PC-9 (cell line): ENCODE measurements around the gene PHKG2. TPM values are rescaled to one million over a fixed set of nuclear protein-coding genes. Genes with fewer than 3 reads are reported as not detected.

Source experiments
- BruUV-seq: library from RNA; stranded (reverse); fragments of 400-500 nt; replicated peaks from 2 replicates; lab custom pipeline; 2021; lab: Mats Ljungman, UMichigan
- CTCF ChIA-PET: fragments of 300-600 bp; sonication (Branson Sonifier 250); formaldehyde crosslinking; loops from one replicate; lab custom pipeline; 2022; ENCODE audit warnings: antibody characterized with exemption; lab: Charles Lee
- POLR2A ChIA-PET: fragments of 300-600 bp; sonication (Branson Sonifier 250); formaldehyde crosslinking; loops from one replicate; lab custom pipeline; 2022; ENCODE audit warnings: antibody characterized with exemption; ENCODE audit not compliant: unreplicated experiment; lab: Charles Lee
- DNase-seq, 2 experiments: peaks; one replicate each; pipeline versions ENCODE4 v3.0.0 to v3.0.0-alpha.2; 2015 to 2022; ENCODE audit warnings: mixed read lengths in 1 of 2
- H2AFZ ChIP-seq: fragments of 200-600 bp; sonication (generic); 2 replicates; pipeline ENCODE4 v1.8.1; 2017; ENCODE audit warnings: antibody characterized with exemption
- H3F3A ChIP-seq: fragments of 200-600 bp; sonication (generic); 2 replicates; pipeline ENCODE4 v1.8.1; 2017; ENCODE audit warnings: antibody characterized with exemption, mild to moderate bottlenecking, low read depth; ENCODE audit not compliant: insufficient read depth
- H3K27ac ChIP-seq: fragments of 200-600 bp; sonication (generic); 2 replicates; pipeline ENCODE4 v1.6.1; 2016; ENCODE audit warnings: mixed run types
- H3K27me3 ChIP-seq: fragments of 200-600 bp; sonication (generic); 2 replicates; pipeline ENCODE4 v1.6.1; 2016; ENCODE audit warnings: low read depth, mixed run types; ENCODE audit not compliant: insufficient read depth
- H3K36me3 ChIP-seq: fragments of 200-600 bp; sonication (generic); 2 replicates; pipeline ENCODE4 v1.6.1; 2016; ENCODE audit warnings: low read depth, mixed run types
- H3K4me1 ChIP-seq: fragments of 200-600 bp; sonication (generic); replicated peaks from 2 replicates; pipeline ENCODE4 v1.6.1; 2016; ENCODE audit warnings: mixed run types; ENCODE audit not compliant: insufficient read depth
- H3K4me2 ChIP-seq: fragments of 200-600 bp; sonication (generic); 2 replicates; pipeline ENCODE4 v1.6.1; 2017; ENCODE audit warnings: mixed run types
- H3K4me3 ChIP-seq: fragments of 200-600 bp; sonication (generic); 2 replicates; pipeline ENCODE4 v1.6.1; 2016; ENCODE audit warnings: mixed run types
- H3K79me2 ChIP-seq: fragments of 200-600 bp; sonication (generic); 2 replicates; pipeline ENCODE4 v1.6.1; 2017; ENCODE audit warnings: low read depth, mixed run types
- H3K9me2 ChIP-seq: fragments of 200-600 bp; sonication (generic); 2 replicates; pipeline ENCODE4 v1.8.1; 2017; ENCODE audit warnings: mild to moderate bottlenecking; ENCODE audit not compliant: insufficient read depth
- H3K9me3 ChIP-seq: fragments of 200-600 bp; sonication (generic); 2 replicates; pipeline ENCODE4 v1.8.1; 2016; ENCODE audit warnings: low read depth; ENCODE audit not compliant: insufficient read depth
- H4K20me1 ChIP-seq: fragments of 200-600 bp; sonication (generic); 2 replicates; pipeline ENCODE4 v1.8.1; 2017; ENCODE audit not compliant: insufficient read depth
- EZH2 ChIP-seq: fragments of 200-600 bp; sonication (generic); IDR thresholded peaks from 2 replicates; pipeline ENCODE4 v1.8.0; 2017; ENCODE audit warnings: antibody characterized with exemption, low read depth
- intact Hi-C: fragments of 100-400 bp; cut with micrococcal nuclease; formaldehyde crosslinking; loops from one replicate; pipeline ENCODE4 v1.10.0; 2022; ENCODE audit not compliant: unreplicated experiment
- total RNA-seq: library from RNA; stranded (reverse); gene quantifications from 2 replicates; pipeline ENCODE4 v1.2.3, GENCODE V29; 2021
- TF ChIP-seq, protein P1 (sequence below): fragments of 200-600 bp; sonication (generic); conservative IDR thresholded peaks from 2 replicates; pipeline ENCODE4 v1.6.1; 2017; ENCODE audit warnings: mixed run types, antibody characterized with exemption, mild to moderate bottlenecking, moderate library complexity

Gene PHKG2
- total RNA-seq, 1 experiment from 2014 or later = 66.1 TPM

GRCh38 chr16:30737794-30738648 lies 10.2 kb upstream of the PHKG2 start:
- no peaks in the 10 kb centered on the region for H3K9me2 ChIP-seq
- H3K9me3 ChIP-seq = no peaks in the 10 kb centered on the region
- no peak overlapping the region for H3K27ac ChIP-seq
- peaks cover 33% of the 10 kb centered on the region for H3K4me1 ChIP-seq
- ChIA-PET POLR2A (no interaction called here), CTCF (no interaction called here)
- no peaks in the 10 kb centered on the region for H3K27me3 ChIP-seq
- 0 out of 2 replicates have a peak, but pooled peaks cover 25% of the 10 kb centered on the region for H4K20me1 ChIP-seq
- H3F3A ChIP-seq = peaks cover 68% of the 10 kb centered on the region
- DNase-seq = no peak
- intact Hi-C loops = no loop called here
- BruUV-seq = no TSS peak
- H3K79me2 ChIP-seq = peaks cover 20% of the 10 kb centered on the region
- H2AFZ ChIP-seq = no peak overlapping the region
- peaks cover 25% of the 10 kb centered on the region for H3K36me3 ChIP-seq
- H3K4me3 ChIP-seq = no peak overlapping the region
- TF ChIP-seq, protein P1, sequence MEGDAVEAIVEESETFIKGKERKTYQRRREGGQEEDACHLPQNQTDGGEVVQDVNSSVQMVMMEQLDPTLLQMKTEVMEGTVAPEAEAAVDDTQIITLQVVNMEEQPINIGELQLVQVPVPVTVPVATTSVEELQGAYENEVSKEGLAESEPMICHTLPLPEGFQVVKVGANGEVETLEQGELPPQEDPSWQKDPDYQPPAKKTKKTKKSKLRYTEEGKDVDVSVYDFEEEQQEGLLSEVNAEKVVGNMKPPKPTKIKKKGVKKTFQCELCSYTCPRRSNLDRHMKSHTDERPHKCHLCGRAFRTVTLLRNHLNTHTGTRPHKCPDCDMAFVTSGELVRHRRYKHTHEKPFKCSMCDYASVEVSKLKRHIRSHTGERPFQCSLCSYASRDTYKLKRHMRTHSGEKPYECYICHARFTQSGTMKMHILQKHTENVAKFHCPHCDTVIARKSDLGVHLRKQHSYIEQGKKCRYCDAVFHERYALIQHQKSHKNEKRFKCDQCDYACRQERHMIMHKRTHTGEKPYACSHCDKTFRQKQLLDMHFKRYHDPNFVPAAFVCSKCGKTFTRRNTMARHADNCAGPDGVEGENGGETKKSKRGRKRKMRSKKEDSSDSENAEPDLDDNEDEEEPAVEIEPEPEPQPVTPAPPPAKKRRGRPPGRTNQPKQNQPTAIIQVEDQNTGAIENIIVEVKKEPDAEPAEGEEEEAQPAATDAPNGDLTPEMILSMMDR = no peak
- no peak for TF ChIP-seq EZH2
- H3K4me2 ChIP-seq = no peak overlapping the region

GRCh38 chr16:30738984-30739951 lies 9.0 kb upstream of the PHKG2 start:
- Histone ChIP-seq H3K36me3 (peaks cover 28% of the 10 kb centered on the region), H3K27ac (peak overlapping the region; percentile 96), H3F3A (peaks cover 77% of the 10 kb centered on the region), H3K9me3 (no peaks in the 10 kb centered on the region), H3K4me1 (peaks cover 33% of the 10 kb centered on the region), H3K4me2 (peak overlapping the region; percentile 99), H3K27me3 (no peaks in the 10 kb centered on the region), H3K9me2 (no peaks in the 10 kb centered on the region), H3K4me3 (peak overlapping the region; percentile 27; the same call in 1 of the 2 replicates), H3K79me2 (peaks cover 26% of the 10 kb centered on the region), H4K20me1 (0 out of 2 replicates have a peak, but pooled peaks cover 25% of the 10 kb centered on the region), H2AFZ (no peak overlapping the region)
- ChIA-PET POLR2A (interaction anchor here (0.6 to 0.8 kb wide), 4 partner anchors 9 to 130 kb away, joined by 3 to 4 read pairs (median 4); partner anchors contain the start of genes PHKG2 and ZNF629), CTCF (no interaction called here)
- TF ChIP-seq, protein P1 = no peak
- no peak for TF ChIP-seq EZH2
- no peak for DNase-seq
- intact Hi-C loops = no loop called here
- no TSS peak for BruUV-seq
